NCI-H1436 treated with DMSO at 0.1 percent for 48 hours (cell line): Measurements from ENCODE around the gene PDE6H.

ENCODE experiments used
- DNase-seq: peaks from one replicate; lab custom pipeline; 2025; lab: John Stamatoyannopoulos, UW

PDE6H gene

GRCh38 chr12:14974633-14975032 lies 1.8 kb downstream of the PDE6H start:
- DNase-seq = no peak

- no peak for DNase-seq
Observed at GRCh38 chr12:14975457-14975856, 2.6 kb downstream of the PDE6H start.

- no peak for DNase-seq
Observed at GRCh38 chr12:14976658-14977057, 3.8 kb downstream of the PDE6H start.

GRCh38 chr12:14979468-14979867 lies 6.6 kb downstream of the PDE6H start:
- no peak for DNase-seq

GRCh38 chr12:14981049-14981448 lies 8.2 kb downstream of the PDE6H start:
- DNase-seq = no peak

- no peak for DNase-seq
Observed at GRCh38 chr12:14982562-14982961, 9.7 kb downstream of the PDE6H start.

- DNase-seq = no peak
Observed at GRCh38 chr12:14982991-14983390, 10.1 kb downstream of the PDE6H start.

GRCh38 chr12:14984036-14984435 lies 11.2 kb downstream of the PDE6H start:
- DNase-seq = no peak

GRCh38 chr12:14984766-14985285 lies 12.0 kb downstream of the PDE6H start:
- DNase-seq = no peak

GRCh38 chr12:14986449-14986848 lies 13.6 kb downstream of the PDE6H start:
- no peak for DNase-seq

- no peak for DNase-seq
Observed at GRCh38 chr12:14988035-14988434, 15.2 kb downstream of the PDE6H start.

- no peak for DNase-seq
Observed at GRCh38 chr12:14989790-14990189, 16.9 kb downstream of the PDE6H start.

GRCh38 chr12:14991069-14991468 lies 18.2 kb downstream of the PDE6H start:
- no peak for DNase-seq

- no peak for DNase-seq
Observed at GRCh38 chr12:14992673-14993072, 19.8 kb downstream of the PDE6H start.

GRCh38 chr12:14993117-14993516 lies 20.3 kb downstream of the PDE6H start:
- DNase-seq = no peak

GRCh38 chr12:14993537-14994266 lies 20.9 kb downstream of the PDE6H start:
- DNase-seq = no peak

- no peak for DNase-seq
Observed at GRCh38 chr12:14994610-14995009, 21.8 kb downstream of the PDE6H start.

- peak; percentile 18 for DNase-seq
Observed at GRCh38 chr12:14995583-14996425, 23.0 kb downstream of the PDE6H start.

GRCh38 chr12:14997998-14998397 lies 25.2 kb downstream of the PDE6H start:
- DNase-seq = no peak

GRCh38 chr12:14999021-14999694 lies 26.3 kb downstream of the PDE6H start:
- no peak for DNase-seq

GRCh38 chr12:14999695-15000365 lies 27.0 kb downstream of the PDE6H start:
- no peak for DNase-seq

GRCh38 chr12:15000575-15000974 lies 27.7 kb downstream of the PDE6H start:
- DNase-seq = no peak
